ENCODE results near the gene PLPP1.
"Not testable (repeated sequence)": the region's sequence is repeated elsewhere in the genome, so short reads cannot be mapped to it uniquely, and the experiment has no call there.

PLPP1 gene

GRCh38 chr5:55551358-55551757 is 16.6 kb upstream of the PLPP1 start:
- no peak for DNase-seq

GRCh38 chr5:55547781-55548180 is 13.0 kb upstream of the PLPP1 start:
- no peak for DNase-seq

GRCh38 chr5:55546947-55547346 is 12.2 kb upstream of the PLPP1 start:
- no peak for DNase-seq

GRCh38 chr5:55544341-55544740 is 9.6 kb upstream of the PLPP1 start:
- DNase-seq, result no peak

- DNase-seq, result no peak
Measured at GRCh38 chr5:55541056-55541635, 6.4 kb upstream of the PLPP1 start.

- no peak for DNase-seq
Measured at GRCh38 chr5:55540525-55540924, 5.8 kb upstream of the PLPP1 start.

- no peak for DNase-seq
Measured at GRCh38 chr5:55540024-55540423, 5.3 kb upstream of the PLPP1 start.

- DNase-seq, result no peak
Measured at GRCh38 chr5:55538661-55539060, 3.9 kb upstream of the PLPP1 start.

GRCh38 chr5:55537315-55537714 is 2.6 kb upstream of the PLPP1 start:
- DNase-seq, result not testable (repeated sequence)

GRCh38 chr5:55535199-55535905 is 588 bp upstream of the PLPP1 start:
- DNase-seq, result no peak

- DNase-seq, result no peak
Measured at GRCh38 chr5:55533521-55534435, 986 bp downstream of the PLPP1 start.

- no peak for DNase-seq
Measured at GRCh38 chr5:55530669-55531068, 4.1 kb downstream of the PLPP1 start.

GRCh38 chr5:55524816-55525215 is 9.9 kb downstream of the PLPP1 start:
- no peak for DNase-seq

- no peak for DNase-seq
Measured at GRCh38 chr5:55523293-55523692, 11.5 kb downstream of the PLPP1 start.

- no peak for DNase-seq
Measured at GRCh38 chr5:55521881-55522280, 12.9 kb downstream of the PLPP1 start.

GRCh38 chr5:55520117-55520839 is 14.5 kb downstream of the PLPP1 start:
- DNase-seq, result no peak

- DNase-seq, result no peak
Measured at GRCh38 chr5:55518831-55519390, 15.9 kb downstream of the PLPP1 start.

- no peak for DNase-seq
Measured at GRCh38 chr5:55517804-55518203, 17.0 kb downstream of the PLPP1 start.

GRCh38 chr5:55511010-55511409 is 23.8 kb downstream of the PLPP1 start:
- DNase-seq, result no peak

GRCh38 chr5:55510523-55510880 is 24.3 kb downstream of the PLPP1 start:
- DNase-seq, result no peak

- no peak for DNase-seq
Measured at GRCh38 chr5:55509796-55510522, 24.8 kb downstream of the PLPP1 start.

GRCh38 chr5:55509097-55509496 is 25.7 kb downstream of the PLPP1 start:
- no peak for DNase-seq
